ENCODE results near the gene GSG1L. TPM values are rescaled to one million over a fixed set of nuclear protein-coding genes. Genes with fewer than 3 reads are reported as not detected.

The GSG1L gene
- total RNA-seq, 1 donor = under 0.01 TPM

DNA sequence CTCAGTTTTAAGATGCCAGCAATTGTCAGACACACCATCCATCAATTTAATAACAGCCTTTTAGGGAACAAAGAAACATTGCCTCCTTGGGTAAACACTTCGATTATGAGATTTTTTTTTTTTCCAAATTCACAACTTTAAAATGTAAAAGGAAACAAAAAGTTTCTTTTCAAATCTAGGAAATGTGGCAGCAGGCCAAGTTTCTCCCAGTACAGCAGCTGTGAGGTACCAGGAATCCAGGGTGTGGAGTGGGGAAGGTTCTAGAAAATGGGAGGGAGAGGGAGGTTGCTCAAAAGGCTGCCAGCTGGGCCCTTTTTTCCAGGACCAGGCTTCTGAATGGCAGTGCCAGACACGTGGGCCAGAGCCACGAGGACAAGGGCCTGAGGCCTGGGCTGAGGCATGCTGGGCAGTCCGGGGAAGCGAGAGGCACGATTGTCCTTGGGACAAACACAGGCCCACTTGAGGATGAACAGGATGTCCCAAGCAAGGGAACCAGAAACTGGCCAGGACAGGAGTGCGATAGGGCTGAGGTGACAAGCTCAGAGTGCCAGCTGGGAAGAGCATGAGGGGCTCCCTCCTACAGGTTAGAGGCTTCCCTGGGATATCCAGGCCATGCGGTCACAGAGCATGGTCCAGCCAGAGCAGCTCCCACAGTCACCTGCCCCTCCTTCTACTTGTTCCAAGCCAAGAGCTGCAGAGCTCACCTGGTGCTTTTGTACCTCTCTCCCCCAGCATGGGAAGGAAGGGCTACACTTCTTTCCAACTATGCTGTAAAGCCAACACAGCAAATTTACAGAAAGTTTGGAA lies 298.4 kb downstream of the GSG1L start:
- Histone ChIP-seq H3K27me3 (ENCODE audit: insufficient read depth, low read length) (no peaks in the 10 kb centered on the region), H3K9me3 (ENCODE audit: low read depth, low read length) (no peaks in the 10 kb centered on the region), H3K4me1 (ENCODE audit: insufficient read depth, low read length) (peaks cover 6% of the 10 kb centered on the region), H3K4me3 (ENCODE audit: low read length) (no peak overlapping the region)

DNA sequence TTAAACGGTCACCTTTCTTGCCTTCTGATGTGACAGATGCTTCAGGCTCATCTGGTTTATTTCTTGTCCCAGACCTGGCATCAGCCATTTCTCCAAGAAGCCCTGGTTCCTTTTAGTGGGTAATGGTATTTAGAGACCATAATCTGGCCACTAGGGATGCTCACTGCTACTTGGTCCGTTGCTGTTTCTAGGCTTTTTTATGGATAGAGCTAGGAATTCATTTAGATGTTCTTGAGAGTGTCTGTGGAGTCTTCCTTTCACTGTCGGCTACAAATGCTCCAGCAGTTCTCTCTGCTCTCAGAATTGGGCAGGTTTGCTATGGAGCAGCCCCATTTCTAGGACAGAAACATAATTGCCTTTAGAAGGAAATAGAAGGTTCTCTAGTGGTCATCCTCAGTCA lies 299.1 kb downstream of the GSG1L start:
- Histone ChIP-seq H3K4me3 (ENCODE audit: low read length) (no peak overlapping the region), H3K27me3 (ENCODE audit: insufficient read depth, low read length) (no peaks in the 10 kb centered on the region), H3K4me1 (ENCODE audit: insufficient read depth, low read length) (peaks cover 12% of the 10 kb centered on the region), H3K9me3 (ENCODE audit: low read depth, low read length) (no peaks in the 10 kb centered on the region)

GRCh38 chr16:27762441-27762840 lies 301.1 kb downstream of the GSG1L start:
- H3K4me1 ChIP-seq (ENCODE audit: insufficient read depth, low read length) = peaks cover 18% of the 10 kb centered on the region
- H3K9me3 ChIP-seq (ENCODE audit: low read depth, low read length) = no peaks in the 10 kb centered on the region
- H3K4me3 ChIP-seq (ENCODE audit: low read length) = no peak overlapping the region
- H3K27me3 ChIP-seq (ENCODE audit: insufficient read depth, low read length) = no peaks in the 10 kb centered on the region

- H3K27me3 ChIP-seq (ENCODE audit: insufficient read depth, low read length) = no peaks in the 10 kb centered on the region
Measured at GRCh38 chr16:27761816-27762215, 301.7 kb downstream of the GSG1L start.

GRCh38 chr16:27760789-27761176 lies 302.7 kb downstream of the GSG1L start:
- Histone ChIP-seq H3K4me1 (ENCODE audit: insufficient read depth, low read length) (peaks cover 29% of the 10 kb centered on the region), H3K27me3 (ENCODE audit: insufficient read depth, low read length) (no peaks in the 10 kb centered on the region), H3K4me3 (ENCODE audit: low read length) (no peak overlapping the region), H3K9me3 (ENCODE audit: low read depth, low read length) (no peaks in the 10 kb centered on the region)

More at GRCh38 chr16:27761816-27762215, 301.7 kb downstream of the GSG1L start:
- H3K4me3 ChIP-seq (ENCODE audit: low read length) = no peak overlapping the region
- H3K4me1 ChIP-seq (ENCODE audit: insufficient read depth, low read length) = peaks cover 18% of the 10 kb centered on the region
- no peaks in the 10 kb centered on the region for H3K9me3 ChIP-seq (ENCODE audit: low read depth, low read length)

- Histone ChIP-seq H3K27me3 (ENCODE audit: insufficient read depth, low read length) (no peaks in the 10 kb centered on the region), H3K9me3 (ENCODE audit: low read depth, low read length) (no peaks in the 10 kb centered on the region), H3K4me3 (ENCODE audit: low read length) (no peak overlapping the region), H3K4me1 (ENCODE audit: insufficient read depth, low read length) (peaks cover 29% of the 10 kb centered on the region)
Measured at GRCh38 chr16:27759967-27760788, 303.3 kb downstream of the GSG1L start.

GRCh38 chr16:27759301-27759871 lies 304.1 kb downstream of the GSG1L start:
- Histone ChIP-seq H3K27me3 (ENCODE audit: insufficient read depth, low read length) (no peaks in the 10 kb centered on the region), H3K9me3 (ENCODE audit: low read depth, low read length) (no peaks in the 10 kb centered on the region), H3K4me1 (ENCODE audit: insufficient read depth, low read length) (peaks cover 29% of the 10 kb centered on the region), H3K4me3 (ENCODE audit: low read length) (no peak overlapping the region)

DNA sequence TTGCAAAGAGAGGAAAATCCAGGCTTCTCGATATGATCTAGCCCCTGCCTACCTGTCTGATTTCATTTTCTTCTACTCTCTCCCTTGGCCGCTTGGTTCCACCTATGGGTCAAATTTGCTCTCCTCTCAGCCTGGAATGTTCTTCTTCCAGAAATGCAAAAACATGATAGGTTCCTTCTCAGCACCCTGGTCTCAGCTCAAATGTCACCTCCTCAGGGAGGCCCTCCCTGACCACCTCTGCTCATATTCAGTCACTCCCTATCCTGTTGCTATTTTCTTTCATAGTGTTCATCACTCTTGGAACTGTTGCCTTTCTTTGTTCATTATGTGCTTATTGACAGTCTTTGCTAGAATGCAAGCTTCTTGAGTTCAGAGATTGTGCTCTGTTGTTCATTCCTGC lies 305.0 kb downstream of the GSG1L start:
- H3K9me3 ChIP-seq (ENCODE audit: low read depth, low read length) = no peaks in the 10 kb centered on the region
- H3K27me3 ChIP-seq (ENCODE audit: insufficient read depth, low read length) = no peaks in the 10 kb centered on the region
- H3K4me1 ChIP-seq (ENCODE audit: insufficient read depth, low read length) = peaks cover 29% of the 10 kb centered on the region
- no peak overlapping the region for H3K4me3 ChIP-seq (ENCODE audit: low read length)

DNA sequence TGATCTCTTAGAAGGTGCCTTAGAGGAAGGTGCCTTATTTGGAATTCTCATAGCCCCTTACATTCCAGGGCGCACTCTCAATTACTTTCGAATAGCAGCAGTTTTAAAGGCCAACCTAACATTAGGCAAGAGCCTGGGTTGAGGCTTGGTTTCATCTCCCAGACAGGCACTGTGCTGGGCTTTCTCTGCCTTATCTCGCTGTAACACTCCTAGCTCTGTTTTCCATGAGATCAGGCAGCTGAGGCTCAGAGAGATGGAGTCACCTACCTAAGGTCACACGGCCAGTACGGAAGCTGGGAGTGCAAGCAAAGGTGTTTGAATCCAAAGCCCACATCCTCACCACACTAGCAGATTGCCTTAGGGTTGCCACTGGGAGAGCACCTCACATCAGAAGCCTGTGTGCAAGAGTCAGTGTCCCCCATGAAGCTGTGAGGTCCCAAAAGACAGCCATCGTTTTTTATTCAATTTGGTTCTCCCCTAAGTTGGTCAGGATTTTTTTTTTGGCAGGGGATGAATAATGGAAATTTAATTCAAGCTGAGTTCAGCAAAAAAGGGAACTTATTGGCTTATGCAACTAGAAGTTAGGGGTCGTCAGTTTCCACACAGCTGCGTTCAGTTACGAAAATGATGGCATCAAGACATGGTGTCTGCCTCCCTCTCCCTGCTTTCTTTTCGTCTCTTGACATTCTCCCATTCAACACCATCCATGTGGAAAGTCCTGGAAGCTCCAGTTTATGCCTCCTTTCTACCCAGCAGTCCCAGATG lies 307.1 kb downstream of the GSG1L start:
- Histone ChIP-seq H3K4me1 (ENCODE audit: insufficient read depth, low read length) (peaks cover 29% of the 10 kb centered on the region), H3K9me3 (ENCODE audit: low read depth, low read length) (no peaks in the 10 kb centered on the region), H3K27me3 (ENCODE audit: insufficient read depth, low read length) (no peaks in the 10 kb centered on the region), H3K4me3 (ENCODE audit: low read length) (no peak overlapping the region)

DNA sequence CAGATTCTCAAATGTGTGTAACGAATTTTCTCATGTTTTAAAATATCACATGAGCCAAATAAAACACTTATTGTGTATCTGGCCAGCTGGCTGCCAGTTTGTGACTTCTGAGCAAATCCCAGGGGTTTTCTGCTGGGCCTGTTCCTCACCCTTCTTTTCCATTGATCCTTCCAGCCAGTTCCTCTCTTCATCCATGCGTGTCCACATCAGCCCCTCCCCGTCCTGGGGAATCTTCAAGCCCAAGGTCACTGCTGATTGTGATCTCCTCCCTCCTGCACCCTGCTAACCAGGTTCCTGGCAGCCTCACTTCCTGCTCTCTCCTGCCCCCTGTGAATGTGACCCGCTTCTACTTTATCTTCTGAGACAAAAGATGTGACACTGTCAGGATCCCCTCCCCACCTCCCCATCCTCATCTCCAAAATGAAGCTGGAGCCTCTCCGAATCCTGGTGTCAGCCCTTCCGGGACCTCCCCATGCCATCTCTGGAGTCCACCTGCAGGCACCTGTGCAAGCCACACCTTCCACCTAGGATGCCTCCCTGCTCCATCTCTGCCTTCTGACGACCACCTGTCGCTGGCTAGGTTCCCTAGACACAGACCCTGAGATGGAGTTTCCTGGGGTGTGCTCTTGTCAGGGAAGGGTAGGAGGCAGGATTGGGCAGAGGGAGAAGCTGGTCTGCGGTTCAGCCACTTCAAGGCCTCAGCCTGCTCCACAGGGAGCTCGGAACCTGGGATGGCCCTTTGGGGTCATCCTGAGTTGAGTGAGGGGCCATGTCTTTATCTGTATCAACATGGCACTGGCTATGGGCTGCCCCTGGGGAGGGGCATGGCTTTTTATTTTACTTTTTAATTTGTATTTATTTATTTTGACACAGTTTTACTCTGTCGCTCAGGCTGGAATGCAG lies 308.5 kb downstream of the GSG1L start:
- no peaks in the 10 kb centered on the region for H3K27me3 ChIP-seq (ENCODE audit: insufficient read depth, low read length)
- H3K4me3 ChIP-seq (ENCODE audit: low read length) = no peak overlapping the region
- peaks cover 23% of the 10 kb centered on the region for H3K4me1 ChIP-seq (ENCODE audit: insufficient read depth, low read length)
- no peaks in the 10 kb centered on the region for H3K9me3 ChIP-seq (ENCODE audit: low read depth, low read length)

DNA sequence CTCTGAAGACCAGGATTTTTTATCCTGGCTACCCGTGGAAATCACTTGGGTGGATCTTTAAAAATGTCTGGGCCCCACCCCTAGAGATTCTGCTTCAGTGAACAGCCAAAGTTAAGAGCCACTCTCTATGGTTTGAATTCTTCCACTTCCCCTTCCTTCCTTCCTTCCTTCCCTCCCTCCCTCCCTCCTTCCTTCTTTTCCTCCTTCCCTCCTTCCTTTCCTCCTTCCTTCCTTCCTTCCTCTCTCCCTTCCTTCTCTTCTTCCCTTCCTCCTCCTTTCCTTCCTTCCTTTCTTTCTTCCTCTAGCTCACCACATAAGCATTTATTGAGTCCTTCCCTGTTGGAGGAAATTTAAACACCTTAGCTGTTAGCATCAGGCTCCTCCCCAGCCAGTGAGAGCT lies 310.0 kb downstream of the GSG1L start:
- Histone ChIP-seq H3K9me3 (ENCODE audit: low read depth, low read length) (no peaks in the 10 kb centered on the region), H3K4me1 (ENCODE audit: insufficient read depth, low read length) (peaks cover 11% of the 10 kb centered on the region), H3K4me3 (ENCODE audit: low read length) (no peak overlapping the region), H3K27me3 (ENCODE audit: insufficient read depth, low read length) (no peaks in the 10 kb centered on the region)

DNA sequence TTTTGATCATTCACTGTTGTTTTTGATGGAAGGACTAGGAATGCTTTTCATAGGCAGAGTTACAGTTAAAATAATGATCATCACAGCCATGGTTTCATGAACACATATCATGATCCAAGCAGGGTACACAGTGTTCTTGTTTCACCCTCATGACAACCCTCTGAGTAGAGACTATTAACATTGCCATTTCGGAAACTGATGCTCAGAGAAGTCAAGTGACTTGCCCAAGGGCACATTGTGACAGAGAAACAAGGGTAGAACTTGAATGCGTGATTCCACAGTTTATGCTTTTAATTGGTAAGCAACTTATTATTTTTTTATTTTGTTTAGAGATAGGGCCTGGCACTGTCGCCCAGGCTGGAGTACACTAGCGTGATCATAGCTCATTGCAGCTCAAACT lies 311.3 kb downstream of the GSG1L start:
- Histone ChIP-seq H3K4me1 (ENCODE audit: insufficient read depth, low read length) (peaks cover 11% of the 10 kb centered on the region), H3K4me3 (ENCODE audit: low read length) (no peak overlapping the region), H3K27me3 (ENCODE audit: insufficient read depth, low read length) (no peaks in the 10 kb centered on the region), H3K9me3 (ENCODE audit: low read depth, low read length) (no peaks in the 10 kb centered on the region)

DNA sequence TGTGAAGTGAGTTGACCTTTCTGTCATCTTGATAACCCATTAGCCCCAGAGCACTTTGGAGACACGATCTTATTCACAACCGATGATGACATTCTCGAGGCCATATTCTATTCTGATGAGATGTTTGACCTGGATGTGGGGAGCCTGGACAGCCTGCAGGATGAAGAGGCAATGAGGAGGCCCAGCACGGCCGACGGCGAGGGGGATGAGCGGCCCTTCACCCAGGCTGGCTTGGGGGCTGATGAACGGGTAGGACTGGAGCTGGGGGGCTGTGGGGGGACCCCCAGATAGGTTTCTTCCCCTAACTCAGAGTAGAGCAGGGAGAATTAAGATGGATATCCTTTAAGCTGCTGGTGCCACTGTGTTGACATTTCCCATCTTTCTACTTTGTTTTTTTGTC lies 311.8 kb downstream of the GSG1L start:
- Histone ChIP-seq H3K4me1 (ENCODE audit: insufficient read depth, low read length) (peaks cover 10% of the 10 kb centered on the region), H3K27me3 (ENCODE audit: insufficient read depth, low read length) (no peaks in the 10 kb centered on the region)

GRCh38 chr16:27751233-27751632 lies 312.3 kb downstream of the GSG1L start:
- H3K9me3 ChIP-seq (ENCODE audit: low read depth, low read length) = no peaks in the 10 kb centered on the region
- H3K4me3 ChIP-seq (ENCODE audit: low read length) = no peak overlapping the region
- no peaks in the 10 kb centered on the region for H3K27me3 ChIP-seq (ENCODE audit: insufficient read depth, low read length)
- H3K4me1 ChIP-seq (ENCODE audit: insufficient read depth, low read length) = peaks cover 5% of the 10 kb centered on the region

More for the DNA sequence above, 311.8 kb downstream of the GSG1L start:
- Histone ChIP-seq H3K9me3 (ENCODE audit: low read depth, low read length) (no peaks in the 10 kb centered on the region), H3K4me3 (ENCODE audit: low read length) (no peak overlapping the region)
